Activated T-cell treated with anti-CD3 and anti-CD28 coated beads for 24 hours (primary cell): ENCODE measurements around the gene USP17L11.
"Not testable (repeated sequence)": the region's sequence is repeated elsewhere in the genome, so short reads cannot be mapped to it uniquely, and the experiment has no call there.

Experiments used
- DNase-seq: peaks from one replicate; pipeline ENCODE4 v3.0.0-alpha.2; 2020; ENCODE audit warnings: low read depth

USP17L11 gene, protein sequence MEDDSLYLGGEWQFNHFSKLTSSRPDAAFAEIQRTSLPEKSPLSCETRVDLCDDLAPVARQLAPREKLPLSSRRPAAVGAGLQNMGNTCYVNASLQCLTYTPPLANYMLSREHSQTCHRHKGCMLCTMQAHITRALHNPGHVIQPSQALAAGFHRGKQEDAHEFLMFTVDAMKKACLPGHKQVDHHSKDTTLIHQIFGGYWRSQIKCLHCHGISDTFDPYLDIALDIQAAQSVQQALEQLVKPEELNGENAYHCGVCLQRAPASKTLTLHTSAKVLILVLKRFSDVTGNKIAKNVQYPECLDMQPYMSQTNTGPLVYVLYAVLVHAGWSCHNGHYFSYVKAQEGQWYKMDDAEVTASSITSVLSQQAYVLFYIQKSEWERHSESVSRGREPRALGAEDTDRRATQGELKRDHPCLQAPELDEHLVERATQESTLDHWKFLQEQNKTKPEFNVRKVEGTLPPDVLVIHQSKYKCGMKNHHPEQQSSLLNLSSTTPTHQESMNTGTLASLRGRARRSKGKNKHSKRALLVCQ

DNA sequence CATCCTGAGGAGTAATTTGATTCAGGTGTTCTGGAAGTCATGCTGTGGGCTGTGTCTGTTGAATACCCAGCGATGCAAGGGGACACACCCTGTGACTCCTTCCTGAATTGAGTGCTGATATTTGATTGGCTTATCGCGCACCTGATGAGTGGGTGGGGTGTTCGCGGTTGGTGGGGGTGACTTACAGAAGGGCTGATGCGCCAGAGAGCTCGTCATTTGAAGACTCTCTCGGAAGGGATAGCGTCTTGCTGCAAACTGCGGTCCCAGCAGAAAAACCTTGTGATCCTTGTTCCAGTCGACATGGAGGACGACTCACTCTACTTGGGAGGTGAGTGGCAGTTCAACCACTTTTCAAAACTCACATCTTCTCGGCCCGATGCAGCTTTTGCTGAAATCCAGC lies at the start of gene USP17L11:
USP17L11 (plus strand) TSS at position 301 of the 400 bp plus-strand sequence; CDS start at position 301, 0 bp downstream.
- DNase-seq = not testable (repeated sequence)

- DNase-seq = not testable (repeated sequence)
These were observed 49.2 kb upstream of the USP17L11 start for GRCh38 chr4:9165990-9166389.

GRCh38 chr4:9169791-9170459 lies 45.3 kb upstream of the USP17L11 start, which contains the start of gene FAM90A26:
FAM90A26 (plus strand) TSS chr4:9170409; CDS start chr4:9173173, 2,764 bp downstream.
- not testable (repeated sequence) for DNase-seq

GRCh38 chr4:9210357-9210756 lies 4.8 kb upstream of the USP17L11 start, which contains the start of gene USP17L10:
USP17L10 (plus strand) TSS chr4:9210657; CDS start chr4:9210657, 0 bp downstream.
- DNase-seq = not testable (repeated sequence)

GRCh38 chr4:9214701-9215100 lies 504 bp upstream of the USP17L11 start:
- not testable (repeated sequence) for DNase-seq

GRCh38 chr4:9219852-9220251 lies 4.6 kb downstream of the USP17L11 start, which contains the start of gene USP17L12:
USP17L12 (plus strand) TSS chr4:9220152; CDS start chr4:9220152, 0 bp downstream.
- DNase-seq = not testable (repeated sequence)

DNA sequence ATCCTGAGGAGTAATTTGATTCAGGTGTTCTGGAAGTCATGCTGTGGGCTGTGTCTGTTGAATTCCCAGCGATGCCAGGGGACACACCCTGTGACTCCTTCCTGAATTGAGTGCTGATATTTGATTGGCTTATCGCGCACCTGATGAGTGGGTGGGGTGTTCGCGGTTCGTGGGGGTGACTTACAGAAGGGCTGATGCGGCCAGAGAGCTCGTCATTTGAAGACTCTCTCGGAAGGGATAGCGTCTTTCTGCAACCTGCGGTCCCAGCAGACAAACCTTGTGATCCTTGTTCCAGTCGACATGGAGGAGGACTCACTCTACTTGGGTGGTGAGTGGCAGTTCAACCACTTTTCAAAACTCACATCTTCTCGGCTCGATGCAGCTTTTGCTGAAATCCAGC lies 9.4 kb downstream of the USP17L11 start, which contains the start of gene USP17L13:
USP17L13 (plus strand) TSS at position 301 of the 400 bp plus-strand sequence; CDS start at position 301, 0 bp downstream.
- DNase-seq = not testable (repeated sequence)

DNA sequence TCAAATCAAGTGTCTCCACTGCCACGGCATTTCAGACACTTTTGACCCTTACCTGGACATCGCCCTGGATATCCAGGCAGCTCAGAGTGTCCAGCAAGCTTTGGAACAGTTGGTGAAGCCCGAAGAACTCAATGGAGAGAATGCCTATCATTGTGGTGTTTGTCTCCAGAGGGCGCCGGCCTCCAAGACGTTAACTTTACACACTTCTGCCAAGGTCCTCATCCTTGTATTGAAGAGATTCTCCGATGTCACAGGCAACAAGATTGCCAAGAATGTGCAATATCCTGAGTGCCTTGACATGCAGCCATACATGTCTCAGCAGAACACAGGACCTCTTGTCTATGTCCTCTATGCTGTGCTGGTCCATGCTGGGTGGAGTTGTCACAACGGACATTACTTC lies 15.0 kb downstream of the USP17L11 start:
- DNase-seq = not testable (repeated sequence)

DNA sequence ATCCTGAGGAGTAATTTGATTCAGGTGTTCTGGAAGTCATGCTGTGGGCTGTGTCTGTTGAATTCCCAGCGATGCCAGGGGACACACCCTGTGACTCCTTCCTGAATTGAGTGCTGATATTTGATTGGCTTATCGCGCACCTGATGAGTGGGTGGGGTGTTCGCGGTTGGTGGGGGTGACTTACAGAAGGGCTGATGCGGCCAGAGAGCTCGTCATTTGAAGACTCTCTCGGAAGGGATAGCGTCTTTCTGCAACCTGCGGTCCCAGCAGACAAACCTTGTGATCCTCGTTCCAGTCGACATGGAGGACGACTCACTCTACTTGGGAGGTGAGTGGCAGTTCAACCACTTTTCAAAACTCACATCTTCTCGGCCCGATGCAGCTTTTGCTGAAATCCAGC lies 18.9 kb downstream of the USP17L11 start, which contains the start of gene USP17L15:
USP17L15 (plus strand) TSS at position 301 of the 400 bp plus-strand sequence; CDS start at position 301, 0 bp downstream.
- DNase-seq = not testable (repeated sequence)

DNA sequence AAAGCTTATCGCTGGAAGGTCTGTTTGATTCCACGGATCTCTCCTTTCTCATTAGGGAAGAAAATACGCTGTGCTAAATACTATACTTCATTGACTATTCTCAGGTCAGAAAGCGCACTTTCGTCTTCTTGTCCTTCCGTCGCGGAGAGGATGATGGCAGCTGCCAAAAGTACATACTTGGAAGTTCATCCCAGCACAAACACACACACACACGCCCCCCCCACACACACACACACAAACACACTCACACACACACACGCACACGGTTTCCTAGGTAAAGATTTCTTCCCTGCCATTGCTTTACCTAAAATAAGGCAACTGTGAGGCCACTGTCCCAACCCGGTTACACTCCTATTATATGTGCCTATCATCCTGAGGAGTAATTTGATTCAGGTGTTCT lies 23.3 kb downstream of the USP17L11 start:
- not testable (repeated sequence) for DNase-seq

DNA sequence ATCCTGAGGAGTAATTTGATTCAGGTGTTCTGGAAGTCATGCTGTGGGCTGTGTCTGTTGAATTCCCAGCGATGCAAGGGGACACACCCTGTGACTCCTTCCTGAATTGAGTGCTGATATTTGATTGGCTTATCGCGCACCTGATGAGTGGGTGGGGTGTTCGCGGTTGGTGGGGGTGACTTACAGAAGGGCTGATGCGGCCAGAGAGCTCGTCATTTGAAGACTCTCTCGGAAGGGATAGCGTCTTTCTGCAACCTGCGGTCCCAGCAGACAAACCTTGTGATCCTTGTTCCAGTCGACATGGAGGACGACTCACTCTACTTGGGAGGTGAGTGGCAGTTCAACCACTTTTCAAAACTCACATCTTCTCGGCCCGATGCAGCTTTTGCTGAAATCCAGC lies 28.4 kb downstream of the USP17L11 start, which contains the start of gene USP17L17:
USP17L17 (plus strand) TSS at position 301 of the 400 bp plus-strand sequence; CDS start at position 301, 0 bp downstream.
- not testable (repeated sequence) for DNase-seq

DNA sequence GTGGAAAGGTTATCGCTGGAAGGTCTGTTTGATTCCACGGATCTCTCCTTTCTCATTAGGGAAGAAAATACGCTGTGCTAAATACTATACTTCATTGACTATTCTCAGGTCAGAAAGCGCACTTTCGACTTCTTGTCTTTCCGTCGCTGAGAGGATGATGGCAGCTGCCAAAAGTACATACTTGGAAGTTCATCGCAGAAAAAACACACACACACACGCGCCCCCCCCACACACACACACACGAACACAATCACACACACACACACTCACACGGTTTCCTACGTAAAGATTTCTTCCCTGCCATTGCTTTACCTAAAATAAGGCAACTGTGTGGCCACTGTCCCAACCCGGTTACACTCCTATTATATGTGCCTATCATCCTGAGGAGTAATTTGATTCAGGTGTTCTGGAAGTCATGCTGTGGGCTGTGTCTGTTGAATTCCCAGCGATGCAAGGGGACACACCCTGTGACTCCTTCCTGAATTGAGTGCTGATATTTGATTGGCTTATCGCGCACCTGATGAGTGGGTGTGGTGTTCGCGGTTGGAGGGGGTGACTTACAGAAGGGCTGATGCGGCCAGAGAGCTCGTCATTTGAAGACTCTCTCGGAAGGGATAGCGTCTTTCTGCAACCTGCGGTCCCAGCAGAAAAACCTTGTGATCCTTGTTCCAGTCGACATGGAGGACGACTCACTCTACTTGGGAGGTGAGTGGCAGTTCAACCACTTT lies 32.9 kb downstream of the USP17L11 start, which contains the start of gene USP17L18:
USP17L18 (plus strand) TSS at position 678 of the 728 bp plus-strand sequence; CDS start at position 678, 0 bp downstream.
- DNase-seq = not testable (repeated sequence)

DNA sequence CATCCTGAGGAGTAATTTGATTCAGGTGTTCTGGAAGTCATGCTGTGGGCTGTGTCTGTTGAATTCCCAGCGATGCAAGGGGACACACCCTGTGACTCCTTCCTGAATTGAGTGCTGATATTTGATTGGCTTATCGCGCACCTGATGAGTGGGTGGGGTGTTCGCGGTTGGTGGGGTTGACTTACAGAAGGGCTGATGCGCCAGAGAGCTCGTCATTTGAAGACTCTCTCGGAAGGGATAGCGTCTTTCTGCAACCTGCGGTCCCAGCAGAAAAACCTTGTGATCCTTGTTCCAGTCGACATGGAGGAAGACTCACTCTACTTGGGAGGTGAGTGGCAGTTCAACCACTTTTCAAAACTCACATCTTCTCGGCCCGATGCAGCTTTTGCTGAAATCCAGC lies 37.9 kb downstream of the USP17L11 start, which contains the start of gene USP17L19:
USP17L19 (plus strand) TSS at position 301 of the 400 bp plus-strand sequence; CDS start at position 301, 0 bp downstream.
- not testable (repeated sequence) for DNase-seq

DNA sequence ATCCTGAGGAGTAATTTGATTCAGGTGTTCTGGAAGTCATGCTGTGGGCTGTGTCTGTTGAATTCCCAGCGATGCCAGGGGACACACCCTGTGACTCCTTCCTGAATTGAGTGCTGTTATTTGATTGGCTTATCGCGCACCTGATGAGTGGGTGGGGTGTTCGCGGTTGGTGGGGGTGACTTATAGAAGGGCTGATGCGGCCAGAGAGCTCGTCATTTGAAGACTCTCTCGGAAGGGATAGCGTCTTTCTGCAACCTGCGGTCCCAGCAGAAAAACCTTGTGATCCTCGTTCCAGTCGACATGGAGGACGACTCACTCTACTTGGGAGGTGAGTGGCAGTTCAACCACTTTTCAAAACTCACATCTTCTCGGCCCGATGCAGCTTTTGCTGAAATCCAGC lies 42.6 kb downstream of the USP17L11 start, which contains the start of gene USP17L20:
USP17L20 (plus strand) TSS at position 301 of the 400 bp plus-strand sequence; CDS start at position 301, 0 bp downstream.
- DNase-seq = not testable (repeated sequence)

DNA sequence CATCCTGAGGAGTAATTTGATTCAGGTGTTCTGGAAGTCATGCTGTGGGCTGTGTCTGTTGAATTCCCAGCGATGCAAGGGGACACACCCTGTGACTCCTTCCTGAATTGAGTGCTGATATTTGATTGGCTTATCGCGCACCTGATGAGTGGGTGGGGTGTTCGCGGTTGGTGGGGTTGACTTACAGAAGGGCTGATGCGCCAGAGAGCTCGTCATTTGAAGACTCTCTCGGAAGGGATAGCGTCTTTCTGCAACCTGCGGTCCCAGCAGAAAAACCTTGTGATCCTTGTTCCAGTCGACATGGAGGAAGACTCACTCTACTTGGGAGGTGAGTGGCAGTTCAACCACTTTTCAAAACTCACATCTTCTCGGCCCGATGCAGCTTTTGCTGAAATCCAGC lies 47.4 kb downstream of the USP17L11 start, which contains the start of gene USP17L21:
USP17L21 (plus strand) TSS at position 301 of the 400 bp plus-strand sequence; CDS start at position 301, 0 bp downstream.
- DNase-seq = not testable (repeated sequence)
